ENCODE measurements around the gene MMP7.
A peak's percentile ranks its signal among the peaks of the same experiment; 100 is the strongest.
"Not testable (repeated sequence)": the region's sequence is repeated elsewhere in the genome, so short reads cannot be mapped to it uniquely, and the experiment has no call there.

Gene MMP7

DNA sequence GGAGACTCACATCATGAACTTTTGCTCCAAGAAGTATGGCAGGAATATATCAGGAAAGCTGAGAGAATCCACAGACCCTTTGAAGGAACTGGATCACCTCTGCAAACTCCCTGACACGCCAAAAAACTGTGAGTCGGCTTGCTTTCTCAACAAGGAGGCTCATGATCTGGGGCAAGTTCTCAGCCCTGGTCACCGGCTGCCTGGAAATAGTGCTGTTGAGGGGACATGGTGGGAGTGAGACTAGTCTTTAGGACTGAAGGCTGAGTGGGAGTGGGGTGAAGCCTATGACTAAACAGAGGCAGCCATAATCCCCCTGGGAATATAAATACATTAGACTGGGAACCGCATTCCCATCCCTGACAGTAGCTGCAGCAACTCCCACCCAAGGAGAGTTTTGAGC lies 8.4 kb upstream of the MMP7 start:
- no peak for DNase-seq (ENCODE audit: low spot score)

DNA sequence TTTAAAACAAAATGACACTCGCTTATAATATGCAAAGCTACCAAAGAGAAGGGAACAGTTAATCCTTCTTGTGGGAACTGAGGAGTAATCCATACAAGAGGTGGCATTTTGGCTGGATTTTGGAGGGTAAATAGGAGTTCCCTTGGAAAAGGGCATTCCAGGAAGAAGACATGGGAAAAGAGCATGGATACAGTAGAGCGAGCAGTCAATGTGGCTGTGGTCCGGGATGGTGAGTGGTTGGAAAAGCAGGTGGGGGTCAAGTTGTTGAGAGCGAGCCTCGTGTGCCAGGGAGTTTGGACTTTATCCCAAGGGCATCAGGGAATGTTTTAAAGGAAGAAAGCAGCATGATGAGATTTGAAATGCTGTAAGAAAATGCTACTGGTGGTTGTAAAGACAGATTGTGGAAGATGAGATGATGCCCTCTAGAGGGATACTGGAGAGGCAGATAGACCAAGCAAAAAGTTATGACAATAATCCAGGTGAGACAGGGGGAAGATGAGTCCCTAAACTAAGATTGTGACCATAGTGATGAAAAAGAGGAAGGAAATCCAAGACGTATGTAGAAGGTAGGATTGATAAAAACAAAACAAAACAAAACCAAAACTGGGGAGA lies 3.8 kb upstream of the MMP7 start:
- DNase-seq (ENCODE audit: low spot score): peak; percentile 36

GRCh38 chr11:102528618-102529017 lies 1.9 kb downstream of the MMP7 start:
- no peak for DNase-seq (ENCODE audit: low spot score)

GRCh38 chr11:102527684-102528083 lies 2.9 kb downstream of the MMP7 start:
- no peak for DNase-seq (ENCODE audit: low spot score)

- DNase-seq (ENCODE audit: low spot score): no peak
Measured at GRCh38 chr11:102527041-102527440, 3.5 kb downstream of the MMP7 start.

- DNase-seq (ENCODE audit: low spot score): no peak
Measured at GRCh38 chr11:102523887-102524286, 6.7 kb downstream of the MMP7 start.

DNA sequence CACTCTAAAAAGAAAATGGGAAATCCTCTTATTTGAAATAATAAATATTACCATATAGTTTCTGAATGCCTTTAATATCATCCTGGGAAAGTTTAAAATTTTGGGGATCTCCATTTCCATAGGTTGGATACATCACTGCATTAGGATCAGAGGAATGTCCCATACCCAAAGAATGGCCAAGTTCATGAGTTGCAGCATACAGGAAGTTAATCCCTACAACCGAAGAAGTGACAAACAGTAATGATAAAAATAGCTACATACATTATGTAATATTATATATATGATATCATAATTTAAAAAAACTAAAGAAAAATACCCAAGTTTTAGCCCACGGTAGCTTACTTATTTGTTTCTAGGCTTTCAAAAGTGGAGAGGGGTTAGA lies 7.4 kb downstream of the MMP7 start:
- DNase-seq (ENCODE audit: low spot score): no peak

DNA sequence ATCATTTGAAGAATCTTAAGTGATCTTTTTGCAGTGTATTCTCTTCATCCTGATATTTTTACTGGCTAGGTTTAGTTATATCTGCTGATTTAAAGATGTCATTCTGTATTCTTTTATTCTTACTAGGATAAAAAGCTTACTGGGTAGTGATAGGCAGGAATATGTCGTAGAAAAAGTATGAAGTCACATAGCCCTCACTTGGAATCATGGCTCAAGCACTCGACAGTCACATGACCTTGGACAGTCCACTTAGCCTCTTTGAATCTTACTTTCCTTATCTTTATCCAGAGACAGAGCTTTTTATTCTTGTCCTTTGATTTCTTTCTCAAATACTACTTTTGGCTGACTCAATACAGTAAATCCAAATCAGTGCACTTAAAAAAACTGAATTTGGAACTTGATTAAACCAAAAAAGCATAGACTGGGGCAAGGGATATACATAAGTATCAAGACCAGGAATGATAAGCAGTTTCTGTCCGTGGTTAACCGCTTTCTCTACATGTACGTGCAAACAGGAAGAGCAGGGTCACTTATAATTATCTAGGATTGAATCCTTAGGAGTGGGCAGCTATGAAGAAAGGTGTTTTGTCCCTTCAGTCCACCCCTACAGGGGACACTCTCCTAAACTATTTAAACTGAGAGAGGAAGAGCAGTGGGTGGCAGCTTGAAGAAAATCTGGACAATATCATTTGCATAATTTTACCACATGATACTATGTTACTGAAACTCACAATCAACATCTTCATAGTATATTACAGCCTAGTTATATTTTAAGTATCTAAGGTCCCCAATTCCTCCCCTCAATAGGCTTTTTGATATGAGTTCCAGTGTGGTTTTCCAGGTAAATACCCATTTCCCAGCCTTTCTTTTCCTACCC lies 8.0 kb downstream of the MMP7 start:
- DNase-seq (ENCODE audit: low spot score): no peak

GRCh38 chr11:102521121-102521520 lies 9.4 kb downstream of the MMP7 start:
- DNase-seq (ENCODE audit: low spot score): no peak

GRCh38 chr11:102520514-102520913 lies 10.0 kb downstream of the MMP7 start:
- DNase-seq (ENCODE audit: low spot score): no peak

GRCh38 chr11:102518296-102519094 lies 12.1 kb downstream of the MMP7 start:
- no peak for DNase-seq (ENCODE audit: low spot score)

DNA sequence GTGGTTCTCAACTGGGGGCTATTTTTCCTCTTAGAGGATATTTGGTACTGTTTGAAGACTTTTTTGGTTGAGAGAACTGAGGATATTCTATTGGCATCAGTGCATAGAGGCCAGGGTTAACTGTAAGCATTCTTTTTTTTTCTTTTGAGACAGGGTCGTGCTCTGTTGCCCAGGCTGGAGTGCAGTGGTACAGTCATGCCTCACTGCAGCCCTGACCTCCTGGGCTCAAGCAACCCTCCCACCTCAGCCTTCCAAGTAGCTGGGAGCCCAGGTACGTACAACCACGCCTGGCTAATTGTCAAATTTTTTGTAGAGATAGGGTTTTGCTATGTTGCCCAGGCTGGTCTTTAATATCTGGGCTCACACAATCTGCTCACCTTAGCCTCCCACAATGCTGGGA lies 12.9 kb downstream of the MMP7 start:
- no peak for DNase-seq (ENCODE audit: low spot score)

GRCh38 chr11:102516179-102516578 lies 14.4 kb downstream of the MMP7 start:
- DNase-seq (ENCODE audit: low spot score): no peak

GRCh38 chr11:102513869-102514268 lies 16.7 kb downstream of the MMP7 start:
- DNase-seq (ENCODE audit: low spot score): no peak

GRCh38 chr11:102510439-102511135 lies 20.0 kb downstream of the MMP7 start:
- no peak for DNase-seq (ENCODE audit: low spot score)

DNA sequence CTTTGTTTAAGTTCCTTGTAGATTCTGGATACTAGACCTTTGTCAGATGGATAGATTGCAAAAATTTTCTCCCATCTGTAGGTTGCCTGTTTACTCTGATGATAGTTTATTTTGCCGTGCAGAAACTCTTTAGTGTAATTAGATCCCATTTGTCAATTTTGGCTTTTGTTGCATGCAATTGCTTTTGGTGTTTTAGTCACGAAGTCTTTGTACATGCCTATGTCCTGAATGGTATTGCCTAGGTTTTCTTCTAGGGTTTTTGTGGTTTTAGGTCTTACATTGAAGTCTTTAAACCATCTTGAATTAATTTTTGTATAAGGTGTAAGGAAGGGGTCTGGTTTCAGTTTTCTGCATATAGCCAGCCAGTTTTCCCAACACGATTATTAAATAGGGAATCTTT lies 27.7 kb downstream of the MMP7 start:
- DNase-seq (ENCODE audit: low spot score): not testable (repeated sequence)

DNA sequence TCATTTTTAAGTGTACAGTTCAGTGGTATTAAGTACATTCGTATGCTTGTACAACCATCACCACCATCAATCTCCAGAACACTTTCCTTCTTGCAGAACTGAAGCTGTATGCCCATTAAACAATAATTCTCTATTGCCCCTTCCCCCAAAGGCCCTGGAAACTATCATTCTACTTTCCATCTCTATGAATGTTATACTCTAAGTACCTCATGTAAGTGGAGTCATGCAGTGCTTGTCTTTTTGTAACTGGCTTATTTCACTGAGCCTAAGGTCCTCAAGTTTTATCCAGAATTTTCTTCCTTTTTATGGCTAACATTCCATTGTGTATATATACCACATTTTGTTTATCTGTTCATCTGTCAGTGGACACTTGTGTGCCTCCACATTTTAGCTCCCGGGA lies 29.7 kb downstream of the MMP7 start:
- DNase-seq (ENCODE audit: low spot score): no peak

DNA sequence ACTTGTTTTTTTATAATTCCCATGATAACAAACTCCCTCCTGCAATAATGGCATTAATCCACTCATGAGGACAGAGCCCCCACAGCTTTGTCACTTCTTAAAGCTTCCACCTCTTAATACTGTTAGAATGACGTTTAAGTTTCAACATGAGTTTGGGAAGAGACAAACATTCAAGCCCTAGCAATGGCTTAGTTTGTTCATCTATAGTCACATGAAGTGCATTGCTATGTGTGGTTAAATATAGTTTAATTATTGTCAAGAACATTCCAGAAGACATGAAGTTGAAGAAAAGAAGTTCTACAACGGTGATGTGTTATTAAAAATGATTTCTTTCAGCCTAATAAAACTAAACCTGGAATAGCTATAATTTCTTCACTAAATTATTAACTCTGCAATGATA lies 30.6 kb downstream of the MMP7 start:
- no peak for DNase-seq (ENCODE audit: low spot score)

DNA sequence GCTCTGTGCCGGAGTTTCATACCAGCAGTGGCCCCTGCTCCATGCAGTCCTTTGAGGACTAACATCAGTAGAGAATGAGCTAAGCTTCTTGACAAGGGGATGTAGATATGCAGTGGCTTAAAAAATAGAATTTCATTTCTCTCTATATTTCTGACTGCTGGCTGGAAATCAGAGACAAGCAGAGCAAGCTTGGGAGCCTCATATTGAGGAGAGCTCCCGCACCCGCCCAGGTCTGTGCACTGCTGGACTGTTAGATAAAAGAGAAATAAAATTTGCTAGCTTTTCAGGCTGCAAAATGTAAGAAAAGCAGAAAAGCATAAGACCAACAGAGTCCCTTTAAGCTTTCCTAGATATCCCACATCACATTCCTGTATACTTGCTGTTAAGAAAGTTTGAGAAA lies 31.4 kb downstream of the MMP7 start:
- DNase-seq (ENCODE audit: low spot score): no peak

- no peak for DNase-seq (ENCODE audit: low spot score)
Measured at GRCh38 chr11:102497061-102497460, 33.5 kb downstream of the MMP7 start.

DNA sequence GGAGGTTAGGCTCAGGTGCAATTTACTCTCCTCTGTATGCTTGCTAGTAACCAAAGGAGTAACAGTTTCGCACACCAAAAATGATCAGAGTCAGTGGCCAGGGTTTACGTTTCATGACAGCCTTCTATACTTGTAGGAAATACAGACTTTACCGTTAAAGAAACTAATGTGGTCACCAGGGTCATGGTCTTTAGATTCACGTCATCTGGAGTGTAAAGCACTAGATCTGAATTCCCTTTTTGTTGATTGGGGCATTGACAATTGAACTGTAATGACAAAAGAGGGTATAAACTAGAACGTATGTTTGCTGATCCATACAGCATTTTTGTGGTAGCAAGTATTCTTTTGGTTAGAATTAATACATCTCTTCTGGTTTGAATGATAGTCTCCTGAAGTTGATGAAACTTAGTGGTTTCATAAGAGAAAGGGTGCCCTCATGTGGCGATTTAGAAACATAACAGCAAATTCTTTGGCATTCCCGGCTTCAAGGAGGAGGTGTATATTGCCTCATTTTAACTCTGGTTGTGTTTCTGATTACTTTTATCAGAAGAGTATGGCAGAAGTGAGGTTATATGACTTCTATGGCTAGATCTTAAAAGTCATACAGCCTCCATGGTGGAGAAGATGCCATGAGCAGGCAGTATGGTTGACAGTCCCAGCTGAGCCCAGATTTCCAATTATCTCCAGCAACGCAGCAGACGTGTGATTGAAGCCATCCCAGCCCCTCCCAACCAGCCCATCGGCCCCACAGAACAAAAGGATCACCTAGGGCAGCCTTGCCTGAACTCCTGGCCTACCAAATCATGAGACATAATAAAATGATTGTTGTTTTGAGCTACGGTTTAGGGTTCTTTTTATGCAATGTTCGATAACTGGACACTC lies 35.1 kb downstream of the MMP7 start:
- peak; percentile 89 for DNase-seq (ENCODE audit: low spot score)

Measured in NAMALWA (cell line).